Fibroblast of skin of scalp (primary cell): Measurements from ENCODE around the gene UGT1A4.

Source experiments
- DNase-seq: peaks from one replicate; pipeline ENCODE4 v3.0.0-alpha.2; 2013

The UGT1A4 gene

DNA sequence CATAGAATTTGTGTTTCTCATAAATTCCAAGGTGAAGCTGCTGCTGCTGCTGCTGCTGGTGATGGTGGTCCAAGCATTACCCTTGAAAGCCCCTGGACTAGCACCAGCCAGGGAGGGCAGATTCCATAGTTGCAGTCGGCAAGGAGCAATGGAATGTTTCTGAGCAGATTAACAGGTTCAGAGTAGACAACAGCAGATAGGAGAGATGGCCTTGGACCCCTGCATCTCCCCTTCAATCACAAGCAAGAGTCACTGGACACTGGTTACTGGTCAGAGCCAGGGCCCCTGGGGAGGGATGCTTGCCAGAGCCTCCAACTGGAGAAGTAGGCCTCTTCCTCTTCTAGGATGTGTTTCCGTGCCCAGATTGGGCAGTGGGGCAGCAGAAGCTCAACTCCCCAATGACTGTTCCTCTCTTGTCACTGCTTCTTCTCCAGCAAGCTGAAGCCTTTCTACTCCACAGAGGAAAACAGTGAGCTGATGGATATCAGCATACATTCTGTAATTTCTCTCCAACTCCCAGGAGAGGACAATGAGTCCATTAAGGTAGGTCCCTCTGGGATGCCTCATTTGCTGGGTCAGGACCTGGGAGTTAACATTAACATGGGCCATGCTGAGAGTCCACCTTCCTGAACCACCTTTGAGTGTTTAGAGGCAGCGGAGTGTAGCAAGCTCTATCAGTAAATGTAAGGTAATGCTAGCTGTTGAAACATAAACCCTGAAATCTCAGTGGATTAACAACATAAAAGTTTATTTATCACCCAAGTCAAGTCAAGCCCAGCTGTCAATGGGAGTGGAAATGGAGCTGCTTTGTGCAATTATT lies 94.9 kb downstream of the UGT1A4 start:
- no peak for DNase-seq

DNA sequence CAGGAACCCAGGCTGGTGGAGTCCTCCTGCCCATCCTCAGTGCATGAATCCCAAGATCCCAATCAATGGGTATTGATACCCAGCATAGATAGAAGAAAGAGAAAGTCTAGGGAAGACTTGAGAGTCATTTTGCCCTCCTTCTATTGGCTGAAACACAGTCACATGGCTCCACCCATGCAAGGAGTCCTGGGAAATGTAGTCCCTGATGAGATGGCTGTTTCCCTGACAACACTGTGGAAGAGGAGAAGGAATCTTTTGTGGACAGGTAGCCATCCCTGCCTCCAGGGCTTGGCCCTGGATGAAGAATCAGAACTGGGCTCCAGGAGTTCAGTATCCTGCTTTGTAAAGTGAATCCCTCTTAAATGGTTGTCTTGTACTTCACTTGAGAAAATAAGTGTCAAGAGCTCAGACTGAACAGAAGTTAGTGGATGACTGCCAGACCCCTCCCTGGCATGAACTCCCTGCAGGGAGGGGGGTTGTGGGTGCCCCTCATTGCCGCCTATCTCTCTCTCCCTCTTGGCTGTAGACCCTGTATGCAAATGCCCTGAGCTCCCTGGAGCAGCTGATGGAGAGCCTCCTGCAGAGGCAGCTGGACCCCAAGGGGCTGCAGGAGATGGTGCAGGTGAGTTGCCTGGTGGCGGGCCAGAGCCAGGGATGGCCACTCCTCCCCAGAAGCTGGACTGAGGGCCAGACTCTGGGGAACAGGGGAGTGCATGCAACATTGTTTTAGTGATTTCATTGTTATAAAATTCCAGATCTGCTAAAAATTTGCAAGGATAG lies 95.7 kb downstream of the UGT1A4 start:
- DNase-seq: no peak

- DNase-seq: no peak
These were observed 97.3 kb downstream of the UGT1A4 start for GRCh38 chr2:233815861-233816260.

DNA sequence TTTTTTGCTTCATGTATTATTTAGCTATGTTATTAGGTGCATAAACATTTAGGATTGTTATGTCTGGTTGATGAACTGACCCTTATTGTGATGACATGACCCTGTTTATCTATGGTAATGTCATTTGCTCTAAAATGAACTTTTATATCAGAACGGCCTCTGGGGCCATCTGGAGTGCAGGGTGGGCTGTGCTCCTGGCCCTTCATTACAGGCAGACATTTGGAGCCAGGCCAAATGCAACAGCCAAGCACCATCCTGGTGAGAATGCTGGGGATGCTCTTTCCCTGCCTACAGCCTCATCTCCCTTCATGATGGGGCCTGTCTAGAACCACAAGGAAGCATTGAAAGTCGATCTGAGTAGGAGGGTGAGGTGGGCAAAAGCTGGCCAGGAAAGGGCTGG lies 97.8 kb downstream of the UGT1A4 start:
- DNase-seq: no peak

- DNase-seq: no peak
These were observed 98.2 kb downstream of the UGT1A4 start for GRCh38 chr2:233816771-233817170.

DNA sequence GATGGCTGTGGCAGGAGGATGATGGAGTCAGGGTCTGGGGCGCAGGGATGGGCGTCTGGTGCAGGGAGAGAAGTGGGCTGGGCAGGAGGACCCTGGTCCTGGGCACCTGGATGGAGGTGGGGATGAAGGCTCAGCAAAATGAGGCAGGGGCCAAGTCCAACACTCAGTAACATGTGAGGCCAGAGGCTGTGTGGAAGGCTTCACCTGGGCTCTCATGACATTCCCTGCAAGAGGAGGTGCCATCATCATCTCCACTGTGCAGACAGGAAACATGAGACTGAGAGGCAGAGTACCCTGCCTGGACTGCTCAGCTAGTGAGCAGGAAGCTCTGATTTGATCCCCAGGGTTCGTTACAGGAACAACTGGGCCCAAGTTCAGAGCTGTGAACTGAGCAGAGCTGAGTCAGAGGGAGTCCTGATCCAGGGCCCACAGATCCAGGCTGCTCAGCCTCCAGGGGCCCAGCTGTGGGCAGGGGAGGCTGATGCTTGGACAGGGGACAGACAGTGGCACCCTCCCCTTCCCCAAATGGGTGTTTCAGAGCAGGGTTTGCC lies 98.9 kb downstream of the UGT1A4 start:
- DNase-seq: no peak

GRCh38 chr2:233817995-233818638 lies 99.6 kb downstream of the UGT1A4 start:
- DNase-seq: no peak

GRCh38 chr2:233818639-233819621 lies 100.4 kb downstream of the UGT1A4 start:
- no peak for DNase-seq

- DNase-seq: no peak
These were observed 101.6 kb downstream of the UGT1A4 start for GRCh38 chr2:233819884-233820773.

DNA sequence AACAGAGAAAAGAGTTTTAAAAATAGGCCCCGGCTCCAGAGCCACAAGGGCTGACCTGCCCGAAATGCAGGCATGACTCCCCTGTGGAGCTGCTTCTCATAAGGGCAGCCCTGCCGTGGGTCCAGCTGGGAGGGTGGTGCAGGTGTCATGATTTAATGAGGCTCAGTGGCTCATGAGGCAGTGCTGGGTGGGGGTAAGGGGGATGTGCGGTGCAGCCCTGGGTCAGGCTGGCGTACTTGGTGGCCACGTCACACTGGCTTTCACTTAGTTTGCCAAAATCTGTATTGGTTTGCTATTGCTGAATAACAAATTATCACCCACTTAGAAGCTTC lies 102.2 kb downstream of the UGT1A4 start:
- DNase-seq: no peak

GRCh38 chr2:233821196-233821595 lies 102.7 kb downstream of the UGT1A4 start:
- DNase-seq: no peak

DNA sequence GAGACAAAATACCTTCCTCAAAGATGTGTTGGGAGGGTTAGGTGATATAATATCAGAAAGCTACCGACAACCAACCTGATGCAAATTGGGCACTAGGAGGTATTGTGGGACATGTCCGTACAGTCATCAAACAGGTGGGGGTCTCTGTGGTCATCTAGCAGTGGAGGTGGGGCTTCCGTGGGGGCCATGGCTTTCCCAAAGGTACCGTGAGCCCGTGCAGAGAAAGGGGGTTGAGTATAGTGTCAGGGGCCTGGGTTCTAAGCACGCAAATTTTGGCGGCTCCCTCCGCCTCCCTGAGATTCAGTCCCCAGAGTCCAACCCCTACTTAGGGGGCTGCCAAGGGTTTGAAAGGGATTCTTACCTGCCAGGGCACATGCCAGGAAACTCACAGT lies 103.2 kb downstream of the UGT1A4 start:
- no peak for DNase-seq

GRCh38 chr2:233822101-233822771 lies 103.7 kb downstream of the UGT1A4 start:
- no peak for DNase-seq
